HepG2 (cell line): ENCODE data around the gene DSCAM.

Source experiments
- EHMT2 ChIP-seq: fragments of 200-600 bp; sonication (generic); IDR thresholded peaks from 2 replicates; pipeline ENCODE4 v1.7.0; 2017; ENCODE audit warnings: antibody characterized with exemption, low read depth, low read length, borderline replicate concordance
- EZH2 ChIP-seq: conservative IDR thresholded peaks from 2 replicates; pipeline ENCODE4 v1.6.1; 2012; ENCODE audit warnings: mild to moderate bottlenecking, low read depth, low read length, moderate library complexity
- FOXA1 ChIP-seq, 2 experiments: fragments of 450-650 bp in 1 of 2; sonication (generic) in 1 of 2; formaldehyde crosslinking in 1 of 2; IDR thresholded peaks; 2 replicates each; pipeline versions ENCODE4 v1.4.0 to v1.6.1; 2016 to 2020; ENCODE audit warnings: missing genetic modification reagents in 1 of 2
- HDAC1 ChIP-seq: sonication (generic); formaldehyde crosslinking; IDR thresholded peaks from 2 replicates; pipeline ENCODE4 v1.5.1; 2020; ENCODE audit warnings: mild to moderate bottlenecking, missing genetic modification reagents
- IRF2 ChIP-seq: IDR thresholded peaks from 2 replicates; pipeline ENCODE4 v1.6.1; 2018; ENCODE audit warnings: missing genetic modification reagents, missing compliant biosample characterization
- KDM5A ChIP-seq: fragments of 200-600 bp; sonication (generic); IDR thresholded peaks from 2 replicates; pipeline ENCODE4 v1.7.0; 2018; ENCODE audit warnings: antibody characterized with exemption, mild to moderate bottlenecking, low read length, borderline replicate concordance
- NFYB ChIP-seq: sonication (generic); formaldehyde crosslinking; IDR thresholded peaks from 2 replicates; pipeline ENCODE4 v1.4.0; 2020; ENCODE audit warnings: missing genetic modification reagents
- NR2C2 ChIP-seq: sonication (generic); formaldehyde crosslinking; IDR thresholded peaks from 2 replicates; pipeline ENCODE4 v1.4.0; 2020; ENCODE audit warnings: missing genetic modification reagents, mild to moderate bottlenecking, moderate library complexity, borderline replicate concordance
- NR2F2 ChIP-seq: IDR thresholded peaks from 2 replicates; pipeline ENCODE4 v1.6.1; 2012; ENCODE audit warnings: low read depth, inconsistent platforms, borderline replicate concordance
- SMAD1 ChIP-seq: sonication (generic); formaldehyde crosslinking; IDR thresholded peaks from 2 replicates; pipeline ENCODE4 v1.4.0; 2020; ENCODE audit warnings: missing genetic modification reagents, low read depth, mild to moderate bottlenecking, borderline replicate concordance
- TAF1 ChIP-seq: sonication (generic); formaldehyde crosslinking; IDR thresholded peaks from 2 replicates; pipeline ENCODE4 v1.4.0; 2020; ENCODE audit warnings: missing genetic modification reagents
- TF ChIP-seq, protein P1 (sequence below): sonication (generic); formaldehyde crosslinking; IDR thresholded peaks from 2 replicates; pipeline ENCODE4 v1.4.0; 2020; ENCODE audit warnings: mild to moderate bottlenecking, missing genetic modification reagents, borderline replicate concordance
- TF ChIP-seq, protein P2 (sequence below): sonication (generic); formaldehyde crosslinking; IDR thresholded peaks from 2 replicates; pipeline ENCODE4 v1.5.0; 2020; ENCODE audit warnings: mild to moderate bottlenecking, missing genetic modification reagents, moderate library complexity
- TF ChIP-seq, protein P3 (sequence below), 2 experiments: IDR thresholded peaks; 2 replicates each; pipeline ENCODE4 v1.6.1; 2011 to 2012; ENCODE audit warnings: low read length in 2 of 2, borderline replicate concordance in 1 of 2, low read depth in 1 of 2, mild to moderate bottlenecking in 1 of 2, moderate library complexity in 1 of 2

GRCh38 chr21:39972471-39972870 lies 874.5 kb downstream of the DSCAM start:
- TF ChIP-seq HDAC1 (CRISPR knock-in tag) (no peak), NFYB (no peak), EZH2 (no peak), SMAD1 (CRISPR knock-in tag) (no peak), NR2C2 (CRISPR knock-in tag) (no peak), IRF2 (CRISPR knock-in tag) (no peak), EHMT2 (no peak), FOXA1 (IDR thresholded peaks at IDR 0.05) (no peak), FOXA1 (CRISPR knock-in tag; IDR thresholded peaks at IDR 0.05) (no peak), KDM5A (no peak), TAF1 (CRISPR knock-in tag) (no peak), NR2F2 (no peak)
- TF ChIP-seq, protein P1, sequence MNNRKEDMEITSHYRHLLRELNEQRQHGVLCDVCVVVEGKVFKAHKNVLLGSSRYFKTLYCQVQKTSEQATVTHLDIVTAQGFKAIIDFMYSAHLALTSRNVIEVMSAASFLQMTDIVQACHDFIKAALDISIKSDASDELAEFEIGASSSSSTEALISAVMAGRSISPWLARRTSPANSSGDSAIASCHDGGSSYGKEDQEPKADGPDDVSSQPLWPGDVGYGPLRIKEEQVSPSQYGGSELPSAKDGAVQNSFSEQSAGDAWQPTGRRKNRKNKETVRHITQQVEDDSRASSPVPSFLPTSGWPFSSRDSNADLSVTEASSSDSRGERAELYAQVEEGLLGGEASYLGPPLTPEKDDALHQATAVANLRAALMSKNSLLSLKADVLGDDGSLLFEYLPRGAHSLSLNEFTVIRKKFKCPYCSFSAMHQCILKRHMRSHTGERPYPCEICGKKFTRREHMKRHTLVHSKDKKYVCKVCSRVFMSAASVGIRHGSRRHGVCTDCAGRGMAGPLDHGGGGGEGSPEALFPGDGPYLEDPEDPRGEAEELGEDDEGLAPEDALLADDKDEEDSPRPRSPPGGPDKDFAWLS (CRISPR knock-in tag), result no peak
- TF ChIP-seq, protein P2, sequence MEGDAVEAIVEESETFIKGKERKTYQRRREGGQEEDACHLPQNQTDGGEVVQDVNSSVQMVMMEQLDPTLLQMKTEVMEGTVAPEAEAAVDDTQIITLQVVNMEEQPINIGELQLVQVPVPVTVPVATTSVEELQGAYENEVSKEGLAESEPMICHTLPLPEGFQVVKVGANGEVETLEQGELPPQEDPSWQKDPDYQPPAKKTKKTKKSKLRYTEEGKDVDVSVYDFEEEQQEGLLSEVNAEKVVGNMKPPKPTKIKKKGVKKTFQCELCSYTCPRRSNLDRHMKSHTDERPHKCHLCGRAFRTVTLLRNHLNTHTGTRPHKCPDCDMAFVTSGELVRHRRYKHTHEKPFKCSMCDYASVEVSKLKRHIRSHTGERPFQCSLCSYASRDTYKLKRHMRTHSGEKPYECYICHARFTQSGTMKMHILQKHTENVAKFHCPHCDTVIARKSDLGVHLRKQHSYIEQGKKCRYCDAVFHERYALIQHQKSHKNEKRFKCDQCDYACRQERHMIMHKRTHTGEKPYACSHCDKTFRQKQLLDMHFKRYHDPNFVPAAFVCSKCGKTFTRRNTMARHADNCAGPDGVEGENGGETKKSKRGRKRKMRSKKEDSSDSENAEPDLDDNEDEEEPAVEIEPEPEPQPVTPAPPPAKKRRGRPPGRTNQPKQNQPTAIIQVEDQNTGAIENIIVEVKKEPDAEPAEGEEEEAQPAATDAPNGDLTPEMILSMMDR (CRISPR knock-in tag), result no peak
- TF ChIP-seq, protein P3, sequence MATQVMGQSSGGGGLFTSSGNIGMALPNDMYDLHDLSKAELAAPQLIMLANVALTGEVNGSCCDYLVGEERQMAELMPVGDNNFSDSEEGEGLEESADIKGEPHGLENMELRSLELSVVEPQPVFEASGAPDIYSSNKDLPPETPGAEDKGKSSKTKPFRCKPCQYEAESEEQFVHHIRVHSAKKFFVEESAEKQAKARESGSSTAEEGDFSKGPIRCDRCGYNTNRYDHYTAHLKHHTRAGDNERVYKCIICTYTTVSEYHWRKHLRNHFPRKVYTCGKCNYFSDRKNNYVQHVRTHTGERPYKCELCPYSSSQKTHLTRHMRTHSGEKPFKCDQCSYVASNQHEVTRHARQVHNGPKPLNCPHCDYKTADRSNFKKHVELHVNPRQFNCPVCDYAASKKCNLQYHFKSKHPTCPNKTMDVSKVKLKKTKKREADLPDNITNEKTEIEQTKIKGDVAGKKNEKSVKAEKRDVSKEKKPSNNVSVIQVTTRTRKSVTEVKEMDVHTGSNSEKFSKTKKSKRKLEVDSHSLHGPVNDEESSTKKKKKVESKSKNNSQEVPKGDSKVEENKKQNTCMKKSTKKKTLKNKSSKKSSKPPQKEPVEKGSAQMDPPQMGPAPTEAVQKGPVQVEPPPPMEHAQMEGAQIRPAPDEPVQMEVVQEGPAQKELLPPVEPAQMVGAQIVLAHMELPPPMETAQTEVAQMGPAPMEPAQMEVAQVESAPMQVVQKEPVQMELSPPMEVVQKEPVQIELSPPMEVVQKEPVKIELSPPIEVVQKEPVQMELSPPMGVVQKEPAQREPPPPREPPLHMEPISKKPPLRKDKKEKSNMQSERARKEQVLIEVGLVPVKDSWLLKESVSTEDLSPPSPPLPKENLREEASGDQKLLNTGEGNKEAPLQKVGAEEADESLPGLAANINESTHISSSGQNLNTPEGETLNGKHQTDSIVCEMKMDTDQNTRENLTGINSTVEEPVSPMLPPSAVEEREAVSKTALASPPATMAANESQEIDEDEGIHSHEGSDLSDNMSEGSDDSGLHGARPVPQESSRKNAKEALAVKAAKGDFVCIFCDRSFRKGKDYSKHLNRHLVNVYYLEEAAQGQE (IDR thresholded peaks at IDR 0.05; ENCODE audit: borderline replicate concordance in 1 of 2, low read depth in 1 of 2, low read length in 2 of 2), result no peak
